Smooth muscle cell of the brain vasculature (primary cell): ENCODE data around the gene EEF1AKMT2.
"Not testable (repeated sequence)": the region's sequence is repeated elsewhere in the genome, so short reads cannot be mapped to it uniquely, and the experiment has no call there.

ENCODE experiments used
- DNase-seq: peaks from one replicate; pipeline ENCODE4 v3.0.0-alpha.2; 2012; ENCODE audit warnings: low read depth, low spot score

The EEF1AKMT2 gene

GRCh38 chr10:124755581-124755980 lies 36.1 kb downstream of the EEF1AKMT2 start:
- DNase-seq, result no peak

GRCh38 chr10:124754227-124754626 lies 37.5 kb downstream of the EEF1AKMT2 start:
- no peak for DNase-seq

DNA sequence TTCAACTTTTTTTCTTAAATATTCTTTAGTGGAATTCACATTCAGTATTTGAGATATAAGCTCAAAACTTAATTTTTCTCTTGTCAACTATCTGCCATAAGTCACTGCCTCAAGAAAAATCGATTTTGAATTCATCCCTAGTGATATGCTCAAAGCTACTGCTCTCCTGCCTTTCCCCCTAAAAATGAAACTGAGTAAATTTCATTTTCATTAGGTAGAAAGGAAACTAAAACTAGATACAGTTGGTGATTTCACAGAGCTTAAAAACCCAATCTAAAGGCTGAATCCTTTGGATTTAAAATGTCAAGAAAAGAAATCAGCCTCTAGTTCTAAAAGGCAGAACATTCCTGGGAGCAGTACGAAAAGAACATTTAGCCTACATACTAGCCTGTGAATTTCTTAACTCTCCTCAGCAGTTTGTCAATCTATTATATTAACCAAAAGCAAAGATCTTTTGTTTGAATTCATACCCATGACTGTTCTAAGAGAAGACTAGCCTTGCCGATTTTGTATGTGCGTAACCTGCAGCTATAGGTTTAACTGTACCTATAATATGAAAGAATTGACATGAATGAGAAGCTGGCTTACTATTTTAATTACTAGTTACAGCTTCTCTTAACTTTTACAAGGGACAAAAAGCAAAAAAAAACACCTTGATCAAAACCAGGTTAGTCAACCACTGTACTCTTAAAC lies 42.6 kb downstream of the EEF1AKMT2 start:
- no peak for DNase-seq

DNA sequence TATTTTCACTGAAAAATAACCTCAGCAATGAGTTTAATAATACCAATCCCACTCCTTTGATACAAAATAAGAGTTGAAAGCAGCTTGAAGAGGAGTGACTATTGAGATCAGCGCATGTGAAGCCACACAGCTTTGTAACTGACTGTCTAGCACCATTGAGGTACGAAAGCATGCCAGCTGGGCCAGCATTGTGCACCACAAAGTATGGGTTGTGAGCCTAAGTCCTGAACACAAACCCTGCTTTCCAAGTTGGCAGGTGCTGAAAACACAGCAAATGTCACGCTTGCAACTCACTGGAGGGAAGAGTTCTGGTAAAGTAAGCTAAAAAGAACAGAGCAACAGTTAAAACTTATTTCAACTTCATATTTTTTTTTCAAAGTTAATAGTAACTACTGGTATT lies 43.5 kb downstream of the EEF1AKMT2 start:
- DNase-seq, result no peak

- DNase-seq, result no peak
These were observed 43.9 kb downstream of the EEF1AKMT2 start for GRCh38 chr10:124747745-124748144.

GRCh38 chr10:124746992-124747391 lies 44.7 kb downstream of the EEF1AKMT2 start:
- DNase-seq, result no peak

GRCh38 chr10:124746447-124746846 lies 45.2 kb downstream of the EEF1AKMT2 start:
- DNase-seq, result not testable (repeated sequence)

GRCh38 chr10:124745673-124746072 lies 46.0 kb downstream of the EEF1AKMT2 start:
- peak; percentile 37 for DNase-seq

GRCh38 chr10:124745252-124745651 lies 46.4 kb downstream of the EEF1AKMT2 start:
- DNase-seq, result no peak

DNA sequence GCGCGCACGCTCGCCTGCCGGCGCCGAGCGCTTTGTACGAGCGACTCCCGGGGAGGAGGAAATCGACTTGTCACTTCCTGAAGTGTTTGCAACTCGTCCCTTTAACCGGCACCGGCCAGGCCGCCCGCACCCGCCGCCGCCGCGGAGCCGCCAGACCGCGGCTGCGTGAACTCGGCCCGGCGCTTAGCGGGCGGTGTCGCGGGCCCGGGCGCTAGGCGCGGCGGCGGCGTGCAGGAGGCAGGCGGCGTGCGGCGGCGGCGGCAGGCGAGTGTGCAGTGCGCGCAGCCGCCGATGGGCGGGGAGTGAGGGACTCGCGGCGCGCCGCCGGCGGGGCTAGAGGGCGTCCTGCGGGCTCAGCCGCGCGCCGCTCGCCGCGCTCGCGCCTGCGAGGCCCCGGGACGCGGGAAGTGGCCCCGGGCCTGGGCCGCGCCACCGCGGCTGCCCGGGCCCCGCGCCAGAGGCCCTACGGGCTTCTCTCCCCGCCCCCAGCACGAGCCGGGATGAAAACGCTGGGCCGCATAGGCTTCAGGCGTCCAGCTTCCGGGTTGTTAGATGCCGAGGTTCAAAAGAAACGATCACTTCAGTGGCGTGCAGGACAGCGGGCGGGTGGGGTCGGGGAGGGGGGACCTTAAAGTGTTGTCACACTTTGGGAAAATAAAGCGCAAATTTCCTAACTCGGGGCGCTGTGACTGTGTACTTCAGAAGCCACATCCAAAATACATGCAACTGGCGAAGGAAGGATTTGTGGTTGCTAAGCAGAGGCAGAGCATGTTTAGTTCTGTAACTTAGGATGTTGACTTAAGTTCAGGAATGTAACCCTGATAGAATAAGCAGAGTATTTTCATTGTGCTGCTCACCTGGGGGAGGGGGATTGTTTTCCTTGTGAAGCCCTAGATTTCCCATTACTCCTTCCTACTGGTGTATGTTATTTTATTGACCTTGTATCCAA lies 47.3 kb downstream of the EEF1AKMT2 start, which contains the start of gene FAM53B:
Gene FAM53B (minus strand): TSS at position 277 of the 949 bp plus-strand sequence. CDS start 37,665 bp downstream, outside the sequence.
- no peak for DNase-seq

DNA sequence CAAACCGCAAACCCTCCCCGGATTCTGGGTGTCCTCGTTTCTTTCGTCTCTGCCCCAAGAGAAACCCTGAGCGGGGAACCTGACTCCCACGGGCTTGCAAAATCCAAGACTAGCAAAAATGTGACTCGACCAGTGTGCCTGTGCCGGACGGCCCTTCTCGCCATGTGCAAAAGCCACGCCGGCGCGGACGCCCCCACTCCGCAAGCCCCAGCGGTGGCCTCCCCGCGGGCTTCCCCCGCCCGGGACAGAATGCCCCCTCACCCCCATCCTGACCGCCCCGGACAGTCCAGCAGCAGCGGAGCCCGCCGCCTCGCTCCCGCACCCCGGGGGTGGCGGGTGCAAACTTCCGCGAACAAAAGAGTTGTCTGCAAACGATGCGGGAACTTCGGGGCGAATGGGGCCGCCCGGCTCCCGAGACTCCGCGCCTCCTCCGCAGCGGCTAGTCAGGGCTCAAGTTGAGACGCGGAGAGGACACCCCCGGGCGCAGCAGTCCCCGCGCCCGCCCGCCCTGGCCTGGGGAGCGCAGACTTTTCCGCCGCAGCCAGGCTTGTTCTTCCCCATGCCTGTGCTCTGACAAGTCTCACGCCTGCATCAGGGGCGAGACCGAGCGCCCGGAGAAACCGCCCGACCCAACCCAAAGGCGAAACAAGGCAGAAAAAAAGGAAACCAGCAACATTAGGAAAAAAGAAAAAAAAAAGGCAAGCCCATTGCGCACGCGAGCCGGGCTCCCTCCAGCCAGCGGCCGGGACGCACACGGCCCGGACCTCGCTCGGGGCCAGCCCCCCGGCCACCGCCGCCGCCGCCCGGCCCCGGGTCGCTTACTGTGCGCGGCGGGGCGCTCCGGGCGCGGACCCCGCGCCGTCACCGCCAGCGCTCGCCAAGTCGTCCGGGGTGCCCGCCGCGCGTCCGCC lies 48.2 kb downstream of the EEF1AKMT2 start:
- DNase-seq, result no peak

- DNase-seq, result no peak
These were observed 49.1 kb downstream of the EEF1AKMT2 start for GRCh38 chr10:124742413-124743190.

- no peak for DNase-seq
These were observed 49.7 kb downstream of the EEF1AKMT2 start for GRCh38 chr10:124741922-124742412.

GRCh38 chr10:124741281-124741921 lies 50.3 kb downstream of the EEF1AKMT2 start:
- peak; percentile 58 for DNase-seq

- no peak for DNase-seq
These were observed 51.1 kb downstream of the EEF1AKMT2 start for GRCh38 chr10:124740369-124741280.

DNA sequence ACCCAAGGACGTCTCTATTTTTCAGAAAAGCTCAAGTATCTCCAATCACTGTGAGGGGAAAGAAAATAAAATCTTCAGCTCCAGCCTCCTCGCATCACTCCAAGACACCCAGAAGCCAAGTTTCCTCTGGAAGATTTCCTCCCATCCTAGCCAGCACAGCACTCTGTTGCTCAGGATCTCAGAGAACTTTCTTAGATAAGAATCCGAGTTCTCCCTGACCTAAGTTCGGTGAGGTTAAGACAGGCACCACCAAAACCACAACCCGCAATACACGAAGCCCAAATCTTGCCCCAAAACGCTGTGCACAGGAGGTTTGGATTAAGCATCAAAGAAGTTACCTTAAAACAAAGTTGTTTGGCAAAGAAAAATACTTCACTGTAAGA lies 51.7 kb downstream of the EEF1AKMT2 start:
- DNase-seq, result no peak

DNA sequence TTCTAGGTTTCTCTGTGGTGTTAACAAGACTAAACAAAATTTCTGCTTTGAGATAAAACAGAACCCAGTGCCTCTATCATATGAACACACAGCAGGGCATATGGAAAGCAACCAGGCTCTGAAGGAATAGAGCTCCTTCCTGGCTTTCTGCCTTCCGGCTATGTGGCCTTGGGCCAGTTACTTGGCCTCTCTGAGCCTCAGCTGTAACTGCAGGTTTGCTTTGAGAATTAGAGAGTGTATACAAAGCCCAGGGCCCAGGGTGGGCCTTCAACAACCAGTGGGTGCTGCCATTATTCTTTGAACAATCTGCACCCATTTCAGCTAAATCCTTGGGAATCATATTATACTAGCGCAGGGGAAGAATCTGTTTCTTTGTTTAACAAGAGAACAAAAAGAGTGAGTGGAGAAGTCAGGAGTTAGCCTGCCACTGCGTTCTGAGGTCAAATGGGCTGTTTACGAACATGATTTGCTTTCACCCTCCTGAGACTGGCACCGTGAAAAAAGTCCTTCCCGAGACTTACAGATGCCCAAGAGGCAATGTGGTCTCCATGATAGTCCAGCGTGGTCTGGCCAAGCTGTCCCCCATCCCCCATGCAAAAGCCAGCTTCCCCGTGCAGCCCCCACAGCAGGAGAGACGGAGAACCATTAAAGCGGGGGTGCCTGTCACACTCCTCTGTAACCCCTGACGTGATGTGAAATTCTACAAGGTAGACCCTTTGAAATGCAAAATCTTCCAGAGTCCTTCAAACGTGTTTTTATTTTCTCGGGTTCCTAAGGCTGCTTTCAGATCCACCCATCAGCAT lies 52.4 kb downstream of the EEF1AKMT2 start:
- DNase-seq, result no peak

DNA sequence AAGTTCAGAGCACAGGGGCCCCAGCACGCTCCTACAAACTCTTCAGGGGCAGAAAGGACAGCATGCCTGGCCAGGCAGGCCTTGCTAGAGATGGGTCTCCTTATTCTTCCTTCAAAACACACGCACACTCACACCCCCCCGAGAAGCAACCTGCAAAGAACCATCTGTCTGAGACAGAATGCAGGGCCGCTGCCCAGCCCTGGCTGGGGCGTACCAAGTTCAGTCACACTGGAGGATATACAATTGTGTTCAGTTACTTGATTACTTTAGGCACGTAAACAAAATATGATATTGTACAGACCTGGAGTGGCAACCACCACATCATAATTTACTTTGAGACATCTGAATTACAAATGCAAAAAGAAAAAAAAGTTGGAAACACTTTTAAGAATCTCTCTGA lies 53.2 kb downstream of the EEF1AKMT2 start:
- DNase-seq, result no peak
